Duodenal mucosa (tissue), 2 donors: ENCODE data around the gene TMEM213.

Experiments used
- H3K27ac ChIP-seq: one replicate; pipeline ENCODE4 v1.7.0; 2013; ENCODE audit warnings: low read depth, low read length
- H3K27me3 ChIP-seq, 2 donors: one replicate each; pipeline ENCODE4 v1.7.0; 2013; ENCODE audit warnings: low read length in 2 of 2, control low read depth in 1 of 2; ENCODE audit not compliant: insufficient read depth in 2 of 2, control insufficient read depth in 1 of 2
- H3K36me3 ChIP-seq, 2 donors: one replicate each; pipeline ENCODE4 v1.7.0; 2013; ENCODE audit warnings: low read length in 2 of 2, control low read depth in 1 of 2; ENCODE audit not compliant: insufficient read depth in 2 of 2, control insufficient read depth in 1 of 2
- H3K4me1 ChIP-seq, 2 donors: one replicate each; pipeline ENCODE4 v1.7.0; 2013; ENCODE audit warnings: low read length in 2 of 2, control low read depth in 1 of 2; ENCODE audit not compliant: insufficient read depth in 2 of 2, control insufficient read depth in 1 of 2
- H3K4me3 ChIP-seq, 2 donors: one replicate each; pipeline ENCODE4 v1.7.0; 2013; ENCODE audit warnings: low read length in 2 of 2, low read depth in 1 of 2
- H3K9ac ChIP-seq, 2 donors: one replicate each; pipeline ENCODE4 v1.7.0; 2013; ENCODE audit warnings: low read length in 2 of 2, low read depth in 1 of 2
- H3K9me3 ChIP-seq, 2 donors: one replicate each; pipeline ENCODE4 v1.7.0; 2013; ENCODE audit warnings: low read length in 2 of 2, control low read depth in 1 of 2; ENCODE audit not compliant: control insufficient read depth in 1 of 2

Gene TMEM213

DNA sequence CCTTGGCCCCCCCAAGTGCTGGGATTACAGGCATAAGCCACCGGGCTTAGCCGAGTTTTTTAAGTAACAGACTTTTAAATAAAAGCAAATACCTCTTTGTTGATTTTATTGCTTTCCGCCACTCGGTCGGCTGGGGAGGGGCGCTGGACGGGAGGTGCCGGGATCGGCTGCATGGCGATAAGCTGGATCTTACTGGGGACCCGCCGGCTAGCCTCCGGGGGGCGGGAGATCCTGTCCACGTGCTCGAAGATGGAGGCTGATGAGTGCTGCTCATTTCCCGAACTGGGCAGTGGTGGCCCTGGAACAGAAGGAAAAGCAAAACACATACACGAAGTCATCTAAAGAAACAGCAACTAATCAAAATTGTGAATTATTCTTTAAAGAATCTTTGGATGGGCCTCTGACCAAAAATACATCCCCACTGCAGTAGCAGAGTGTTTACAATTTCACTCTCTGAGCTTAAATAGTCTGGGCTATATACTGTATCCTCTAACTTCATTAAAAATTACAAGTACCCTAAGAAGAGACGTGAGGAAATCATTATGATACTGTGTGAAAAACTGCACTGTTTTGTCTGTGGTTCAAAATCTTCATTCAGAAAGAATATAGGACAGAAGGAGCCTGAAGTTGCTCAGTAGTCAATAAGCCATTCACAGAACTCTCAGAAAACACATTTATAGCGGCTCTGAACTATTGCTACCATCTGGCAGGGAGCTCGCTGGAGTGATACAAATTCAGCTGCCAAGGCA, 73.4 kb downstream of the TMEM213 start:
- no peaks in the 10 kb centered on the region for H3K4me1 ChIP-seq
- no peak overlapping the region for H3K9ac ChIP-seq
- no peak overlapping the region for H3K27ac ChIP-seq
- no peaks in the 10 kb centered on the region for H3K27me3 ChIP-seq
- H3K36me3 ChIP-seq: peaks cover 0 to 6% of the 10 kb centered on the region in 2 donors
- H3K9me3 ChIP-seq: no peaks in the 10 kb centered on the region
- H3K4me3 ChIP-seq: no peak overlapping the region

DNA sequence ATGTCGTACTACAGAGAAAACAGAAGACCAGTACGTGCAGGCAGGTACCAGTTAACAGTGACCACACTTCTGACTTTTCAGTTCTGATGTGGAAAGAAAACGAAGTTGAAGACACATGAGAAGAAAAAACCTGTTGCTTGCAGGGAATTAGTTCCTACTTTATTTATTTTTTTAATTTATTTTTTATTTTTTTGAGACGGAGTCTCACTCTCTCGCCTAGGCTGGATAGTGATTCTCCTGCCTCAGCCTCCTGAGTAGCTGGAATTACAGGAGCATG, 74.0 kb downstream of the TMEM213 start:
- H3K4me3 ChIP-seq: no peak overlapping the region
- H3K9ac ChIP-seq: no peak overlapping the region
- no peak overlapping the region for H3K27ac ChIP-seq
- H3K27me3 ChIP-seq: no peaks in the 10 kb centered on the region
- H3K9me3 ChIP-seq: no peaks in the 10 kb centered on the region
- H3K4me1 ChIP-seq: no peaks in the 10 kb centered on the region
- peaks cover 0 to 6% of the 10 kb centered on the region in 2 donors for H3K36me3 ChIP-seq

DNA sequence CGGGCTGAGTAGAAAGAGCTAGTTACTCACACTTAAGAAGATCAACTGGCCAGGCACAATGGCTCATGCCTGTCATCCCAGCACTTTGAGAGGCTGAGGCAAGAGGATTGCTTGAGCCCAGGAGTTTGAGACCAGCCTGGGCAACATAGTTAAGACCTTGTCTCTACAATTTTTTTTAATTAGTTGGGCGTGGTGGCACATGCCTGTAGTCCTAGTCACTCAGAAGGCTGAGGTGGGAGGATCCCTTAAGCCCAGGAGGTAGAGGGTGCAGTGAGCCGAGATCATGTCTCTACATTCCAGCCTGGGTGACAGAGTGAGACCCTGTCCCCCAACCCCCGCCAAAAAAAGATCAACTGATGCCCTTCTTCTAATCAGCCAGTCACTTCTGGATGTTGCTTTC, 74.8 kb downstream of the TMEM213 start:
- H3K9me3 ChIP-seq: no peaks in the 10 kb centered on the region
- H3K9ac ChIP-seq: no peak overlapping the region
- H3K4me1 ChIP-seq: no peaks in the 10 kb centered on the region
- no peak overlapping the region for H3K4me3 ChIP-seq
- no peaks in the 10 kb centered on the region for H3K27me3 ChIP-seq
- H3K36me3 ChIP-seq: peaks cover 0 to 6% of the 10 kb centered on the region in 2 donors
- no peak overlapping the region for H3K27ac ChIP-seq

GRCh38 chr7:138873220-138873892, 75.6 kb downstream of the TMEM213 start:
- H3K27ac ChIP-seq: no peak overlapping the region
- H3K4me1 ChIP-seq: no peaks in the 10 kb centered on the region
- H3K27me3 ChIP-seq: no peaks in the 10 kb centered on the region
- H3K9ac ChIP-seq: no peak overlapping the region
- no peak overlapping the region for H3K4me3 ChIP-seq
- no peaks in the 10 kb centered on the region for H3K9me3 ChIP-seq
- peaks cover 0 to 6% of the 10 kb centered on the region in 2 donors for H3K36me3 ChIP-seq

- no peaks in the 10 kb centered on the region for H3K36me3 ChIP-seq
- no peaks in the 10 kb centered on the region for H3K4me1 ChIP-seq
- no peak overlapping the region for H3K9ac ChIP-seq
- H3K9me3 ChIP-seq: no peaks in the 10 kb centered on the region
- H3K27me3 ChIP-seq: no peaks in the 10 kb centered on the region
- H3K4me3 ChIP-seq: no peak overlapping the region
- no peak overlapping the region for H3K27ac ChIP-seq
Measured at GRCh38 chr7:138875794-138876193, 78.0 kb downstream of the TMEM213 start.

DNA sequence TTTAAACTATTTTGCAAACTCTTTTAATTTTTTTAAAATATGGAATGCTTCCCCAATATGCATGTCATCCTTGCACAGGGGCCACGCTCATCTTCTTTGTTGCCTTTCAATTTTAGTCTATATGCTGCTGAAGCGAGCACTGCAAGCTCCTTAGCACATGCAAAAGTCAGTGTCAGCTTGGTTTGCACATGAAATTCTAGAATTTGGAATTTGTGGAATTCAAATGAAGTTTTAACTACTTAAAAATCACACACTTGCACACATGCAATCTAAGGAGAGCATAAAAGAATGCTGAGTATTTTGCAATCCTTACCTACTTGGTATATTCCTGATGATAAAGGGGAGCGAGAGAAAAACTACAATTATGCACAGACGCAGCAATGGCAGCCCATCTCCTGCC, 78.5 kb downstream of the TMEM213 start:
- Histone ChIP-seq H3K4me3 (no peak overlapping the region), H3K9me3 (no peaks in the 10 kb centered on the region), H3K27me3 (no peaks in the 10 kb centered on the region), H3K27ac (no peak overlapping the region), H3K4me1 (peaks cover 2 to 4% of the 10 kb centered on the region in 2 donors), H3K36me3 (no peaks in the 10 kb centered on the region), H3K9ac (no peak overlapping the region)

GRCh38 chr7:138878051-138878450, 80.3 kb downstream of the TMEM213 start:
- Histone ChIP-seq H3K27me3 (no peaks in the 10 kb centered on the region), H3K9me3 (no peaks in the 10 kb centered on the region), H3K4me1 (peaks cover 4 to 7% of the 10 kb centered on the region in 2 donors), H3K4me3 (no peak overlapping the region), H3K9ac (no peak overlapping the region), H3K27ac (no peak overlapping the region), H3K36me3 (no peaks in the 10 kb centered on the region)

DNA sequence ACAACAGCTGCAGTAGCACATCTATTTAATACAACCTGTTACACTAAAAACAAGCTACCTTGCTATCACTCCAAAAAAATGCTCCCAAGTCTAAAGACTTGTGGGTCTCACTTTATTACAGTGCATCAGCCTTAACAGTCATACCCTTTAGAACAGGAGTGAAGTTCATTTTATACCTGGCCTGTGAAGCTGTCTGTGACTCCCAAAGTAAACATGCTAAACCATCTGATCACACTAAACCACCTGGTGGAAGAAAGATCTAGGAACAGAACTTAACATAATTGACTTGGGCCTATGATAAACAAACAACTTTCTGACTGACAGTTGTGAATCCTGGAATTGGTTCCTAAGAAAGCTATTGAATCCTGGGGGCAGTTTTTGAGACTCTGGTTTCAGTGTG, 81.1 kb downstream of the TMEM213 start:
- Histone ChIP-seq H3K27me3 (no peaks in the 10 kb centered on the region), H3K4me3 (no peak overlapping the region), H3K4me1 (peaks cover 4 to 7% of the 10 kb centered on the region in 2 donors), H3K9me3 (no peaks in the 10 kb centered on the region), H3K36me3 (no peaks in the 10 kb centered on the region), H3K9ac (no peak overlapping the region), H3K27ac (no peak overlapping the region)

DNA sequence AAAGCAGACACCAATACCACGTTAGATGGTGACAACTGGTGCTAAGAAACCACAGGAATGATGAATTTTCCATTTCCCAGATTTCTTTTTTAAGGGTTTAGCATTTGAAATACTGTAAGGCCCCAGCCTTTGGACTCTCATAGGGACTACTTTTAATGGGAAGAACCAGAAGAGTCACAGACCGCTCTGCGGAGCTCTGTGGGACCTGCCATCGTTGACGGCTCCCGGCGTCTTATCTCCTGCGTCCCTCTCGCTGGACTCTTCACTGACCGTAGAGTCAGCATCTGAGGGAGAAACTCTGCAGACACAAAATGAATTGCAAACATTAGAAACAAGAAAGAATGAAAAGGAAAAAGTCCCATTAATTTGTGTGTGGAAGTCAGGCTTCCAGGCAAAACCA, 81.6 kb downstream of the TMEM213 start:
- no peak overlapping the region for H3K27ac ChIP-seq
- no peaks in the 10 kb centered on the region for H3K27me3 ChIP-seq
- H3K9ac ChIP-seq: no peak overlapping the region
- no peaks in the 10 kb centered on the region for H3K36me3 ChIP-seq
- H3K4me3 ChIP-seq: no peak overlapping the region
- peaks cover 4 to 7% of the 10 kb centered on the region in 2 donors for H3K4me1 ChIP-seq
- no peaks in the 10 kb centered on the region for H3K9me3 ChIP-seq

DNA sequence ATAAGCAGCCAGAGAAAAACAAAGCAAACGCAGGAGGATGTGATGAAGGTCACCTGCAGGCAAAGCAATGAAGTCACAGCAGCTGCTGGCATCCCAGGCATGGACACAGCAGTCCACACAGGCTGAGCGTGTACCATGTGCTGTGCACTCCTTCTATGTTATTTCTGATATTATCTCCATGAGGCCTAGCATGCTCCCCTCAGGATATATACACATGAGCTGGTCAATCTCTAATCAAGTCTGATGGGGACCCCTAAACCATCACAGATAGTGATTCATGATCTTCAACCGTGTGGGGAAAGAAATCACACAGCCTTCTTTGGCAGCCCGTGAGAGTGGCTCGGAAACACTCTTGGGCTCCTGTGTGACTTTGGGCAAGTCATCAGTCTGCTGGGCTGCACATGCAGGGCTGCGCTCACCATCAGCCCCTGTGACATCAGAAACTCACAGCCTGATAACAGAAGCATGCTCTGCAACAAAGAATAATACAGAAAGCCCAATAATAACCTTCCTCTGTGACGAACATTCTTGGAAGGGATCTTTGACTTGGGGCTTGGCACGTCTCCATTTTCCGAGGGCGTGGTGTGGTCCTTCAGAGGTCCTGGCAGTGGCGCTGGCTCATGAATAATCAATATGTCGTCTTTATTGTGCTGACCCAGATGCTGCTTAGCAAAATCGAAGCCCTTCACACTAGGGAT, 83.2 kb downstream of the TMEM213 start:
- H3K4me3 ChIP-seq: no peak overlapping the region
- no peak overlapping the region for H3K9ac ChIP-seq
- H3K27ac ChIP-seq: no peak overlapping the region
- H3K9me3 ChIP-seq: no peaks in the 10 kb centered on the region
- no peaks in the 10 kb centered on the region for H3K27me3 ChIP-seq
- H3K36me3 ChIP-seq: no peaks in the 10 kb centered on the region
- H3K4me1 ChIP-seq: peaks cover 4 to 7% of the 10 kb centered on the region in 2 donors
